Fibroblast of lung (primary cell): ENCODE measurements around the gene ARHGAP44. TPM values are rescaled to one million over a fixed set of nuclear protein-coding genes. Genes with fewer than 3 reads are reported as not detected.

ENCODE experiments used
- DNase-seq, 2 donors: peaks; one replicate each; pipeline versions ENCODE4 v3.0.0 to v3.0.0-alpha.2; 2010; ENCODE audit warnings: low read depth in 2 of 2
- H2AFZ ChIP-seq: 2 replicates; pipeline ENCODE4 v1.5.1; 2012; ENCODE audit warnings: low read length, control low read depth, inconsistent platforms
- H3K27ac ChIP-seq: 2 replicates; pipeline ENCODE4 v1.5.1; 2011; ENCODE audit warnings: low read length, control low read depth; ENCODE audit not compliant: insufficient read depth
- H3K27me3 ChIP-seq: 2 replicates; pipeline ENCODE4 v1.5.1; 2011; ENCODE audit warnings: mild to moderate bottlenecking, low read length; ENCODE audit not compliant: control insufficient read depth, insufficient read depth
- H3K36me3 ChIP-seq: 2 replicates; pipeline ENCODE4 v1.5.1; 2011; ENCODE audit warnings: low read length; ENCODE audit not compliant: control insufficient read depth, insufficient read depth
- H3K4me1 ChIP-seq: 2 replicates; pipeline ENCODE4 v1.5.1; 2011; ENCODE audit warnings: low read length; ENCODE audit not compliant: control insufficient read depth, insufficient read depth; ENCODE audit errors: extremely low read depth
- H3K4me2 ChIP-seq: 2 replicates; pipeline ENCODE4 v1.5.1; 2011; ENCODE audit warnings: low read length, control low read depth; ENCODE audit not compliant: insufficient read depth; ENCODE audit errors: extremely low read depth
- H3K4me3 ChIP-seq, 4 experiments: fragments of 200-600 bp in 1 of 4; sonication (generic) in 1 of 4; replicated peaks in 1 of 4; 2 replicates each; pipeline ENCODE4 v1.5.1; 2011 to 2016; ENCODE audit warnings: low read length in 4 of 4, low read depth in 3 of 4, mild to moderate bottlenecking in 3 of 4, control low read depth in 2 of 4, inconsistent platforms in 1 of 4, mixed read lengths in 1 of 4; ENCODE audit not compliant: insufficient read depth in 1 of 4; ENCODE audit errors: control extremely low read depth in 1 of 4
- H3K79me2 ChIP-seq: 2 replicates; pipeline ENCODE4 v1.5.1; 2012; ENCODE audit warnings: mild to moderate bottlenecking, low read length, inconsistent platforms; ENCODE audit not compliant: control insufficient read depth, insufficient read depth
- H3K9ac ChIP-seq: 2 replicates; pipeline ENCODE4 v1.5.1; 2011; ENCODE audit warnings: mild to moderate bottlenecking, low read length, control low read depth; ENCODE audit not compliant: insufficient read depth
- H3K9me3 ChIP-seq: 2 replicates; pipeline ENCODE4 v1.5.1; 2012; ENCODE audit warnings: low read depth, low read length; ENCODE audit not compliant: control insufficient read depth, insufficient read depth
- H4K20me1 ChIP-seq: 2 replicates; pipeline ENCODE4 v1.5.1; 2011; ENCODE audit warnings: low read length; ENCODE audit not compliant: control insufficient read depth, insufficient read depth; ENCODE audit errors: extremely low read depth
- EZH2 ChIP-seq: IDR thresholded peaks from 2 replicates; pipeline ENCODE4 v1.5.1; 2012; ENCODE audit warnings: low read length, control low read depth, mild to moderate bottlenecking; ENCODE audit errors: missing control alignments
- polyA plus RNA-seq, 2 donors: library from polyadenylated mRNA; depleted of rRNA in 1 of 2; stranded (reverse) in 1 of 2; unstranded in 1 of 2; fragments of >200 nt; gene quantifications; 2 replicates each; pipeline ENCODE4 v1.2.1, GENCODE V29; 2011 to 2012; ENCODE audit warnings: missing spikeins in 1 of 2
- total RNA-seq: library from RNA; depleted of rRNA; stranded (reverse); fragments of >200 nt; gene quantifications from 2 replicates; pipeline ENCODE4 v1.2.1, GENCODE V29; 2014
- TF ChIP-seq, protein P1 (sequence below), 2 donors: IDR thresholded peaks in 1 of 2; conservative IDR thresholded peaks in 1 of 2; 1 replicate in 1 of 2; 2 replicates in 1 of 2; pipeline ENCODE4 v1.5.1; 2011 to 2012; ENCODE audit warnings: low read length in 2 of 2, control low read depth in 1 of 2, inconsistent platforms in 1 of 2, low read depth in 1 of 2, mild to moderate bottlenecking in 1 of 2

Gene ARHGAP44
- total and polyA plus RNA-seq, 2 donors (not counting 1 experiment from before 2014, with no cell fraction given): 0.48 to 1.7 TPM

DNA sequence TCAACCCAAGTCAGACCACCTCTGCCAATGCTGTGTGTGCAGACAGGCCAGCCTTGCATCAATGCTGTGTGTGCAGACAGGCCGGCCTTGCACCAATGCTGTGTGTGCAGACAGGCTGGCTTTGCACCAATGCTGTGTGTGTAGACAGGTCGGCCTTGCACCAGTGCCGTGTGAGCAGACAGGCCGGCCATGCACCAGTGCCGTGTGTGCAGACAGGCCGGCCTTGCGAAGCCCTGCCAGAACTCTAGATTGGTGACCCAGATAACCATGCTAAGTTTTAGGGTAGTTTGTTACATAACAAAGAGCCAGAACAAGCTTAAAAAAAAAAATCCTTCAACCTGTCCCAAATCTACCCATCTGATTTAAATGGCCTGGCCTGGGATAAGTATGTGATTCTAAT, 174.2 kb downstream of the ARHGAP44 start:
- H3K4me3 ChIP-seq: no peak overlapping the region
- TF ChIP-seq, protein P1, sequence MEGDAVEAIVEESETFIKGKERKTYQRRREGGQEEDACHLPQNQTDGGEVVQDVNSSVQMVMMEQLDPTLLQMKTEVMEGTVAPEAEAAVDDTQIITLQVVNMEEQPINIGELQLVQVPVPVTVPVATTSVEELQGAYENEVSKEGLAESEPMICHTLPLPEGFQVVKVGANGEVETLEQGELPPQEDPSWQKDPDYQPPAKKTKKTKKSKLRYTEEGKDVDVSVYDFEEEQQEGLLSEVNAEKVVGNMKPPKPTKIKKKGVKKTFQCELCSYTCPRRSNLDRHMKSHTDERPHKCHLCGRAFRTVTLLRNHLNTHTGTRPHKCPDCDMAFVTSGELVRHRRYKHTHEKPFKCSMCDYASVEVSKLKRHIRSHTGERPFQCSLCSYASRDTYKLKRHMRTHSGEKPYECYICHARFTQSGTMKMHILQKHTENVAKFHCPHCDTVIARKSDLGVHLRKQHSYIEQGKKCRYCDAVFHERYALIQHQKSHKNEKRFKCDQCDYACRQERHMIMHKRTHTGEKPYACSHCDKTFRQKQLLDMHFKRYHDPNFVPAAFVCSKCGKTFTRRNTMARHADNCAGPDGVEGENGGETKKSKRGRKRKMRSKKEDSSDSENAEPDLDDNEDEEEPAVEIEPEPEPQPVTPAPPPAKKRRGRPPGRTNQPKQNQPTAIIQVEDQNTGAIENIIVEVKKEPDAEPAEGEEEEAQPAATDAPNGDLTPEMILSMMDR (conservative IDR thresholded peaks at IDR 0.05 in 1 of 2, IDR thresholded peaks at IDR 0.05 in 1 of 2; ENCODE audit: low read depth in 1 of 2, low read length in 2 of 2): no peak
- no peak for TF ChIP-seq EZH2
- no peak overlapping the region for H3K27ac ChIP-seq

DNA sequence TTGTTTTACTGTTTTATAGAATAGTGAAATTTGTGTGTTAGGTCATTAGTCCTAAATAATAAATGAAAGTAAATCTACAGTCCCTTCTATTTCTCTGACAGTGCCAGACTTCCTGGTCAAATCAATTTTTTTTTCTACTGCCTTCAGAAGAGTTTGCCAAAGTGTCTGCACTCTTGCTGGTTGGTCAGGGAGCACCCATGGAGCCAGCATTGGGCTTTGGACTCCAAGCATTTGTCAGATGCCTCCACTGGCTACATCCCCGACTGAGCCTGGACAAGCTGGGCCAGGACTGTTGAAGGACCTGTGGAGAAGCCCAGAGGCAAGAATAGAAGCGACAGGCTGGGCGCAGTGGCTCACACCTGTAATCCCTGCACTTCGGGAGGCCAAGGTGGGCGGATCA, 174.9 kb downstream of the ARHGAP44 start:
- no peaks in the 10 kb centered on the region for H3K36me3 ChIP-seq

More for the DNA sequence above, 174.2 kb downstream of the ARHGAP44 start:
- H3K4me1 ChIP-seq: no peaks in the 10 kb centered on the region
- H2AFZ ChIP-seq: no peak overlapping the region
- no peaks in the 10 kb centered on the region for H3K9me3 ChIP-seq
- no peak overlapping the region for H3K4me2 ChIP-seq
- H4K20me1 ChIP-seq: no peaks in the 10 kb centered on the region
- DNase-seq: no peak
- H3K79me2 ChIP-seq: no peaks in the 10 kb centered on the region
- H3K36me3 ChIP-seq: no peaks in the 10 kb centered on the region
- H3K9ac ChIP-seq: no peak overlapping the region
- no peaks in the 10 kb centered on the region for H3K27me3 ChIP-seq

DNA sequence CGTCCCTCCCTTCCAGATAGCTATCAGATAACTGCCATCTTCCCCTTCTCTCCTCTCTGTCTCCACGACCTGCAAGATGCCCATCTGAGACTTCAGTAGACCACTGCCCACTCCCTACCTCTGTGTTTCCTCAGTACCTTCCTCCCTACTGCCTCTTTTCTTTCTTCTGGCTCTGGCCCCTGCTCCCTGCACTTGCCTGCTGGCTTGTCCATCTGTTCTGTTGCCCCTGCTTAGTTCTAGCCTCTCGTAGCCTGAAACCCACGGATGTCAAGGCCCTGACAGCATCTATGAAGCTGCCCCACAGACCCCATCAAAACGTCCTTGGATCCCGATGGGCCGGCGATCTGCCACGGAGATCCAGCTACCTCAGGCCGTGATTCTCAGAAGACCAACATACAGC, 175.5 kb downstream of the ARHGAP44 start:
- no peak overlapping the region for H3K4me2 ChIP-seq
- no peak overlapping the region for H2AFZ ChIP-seq
- no peak for DNase-seq
- no peaks in the 10 kb centered on the region for H3K9me3 ChIP-seq
- H3K27me3 ChIP-seq: no peaks in the 10 kb centered on the region
- H3K9ac ChIP-seq: no peak overlapping the region
- H3K36me3 ChIP-seq: no peaks in the 10 kb centered on the region
- no peak overlapping the region for H3K4me3 ChIP-seq
- no peaks in the 10 kb centered on the region for H3K4me1 ChIP-seq
- H3K79me2 ChIP-seq: no peaks in the 10 kb centered on the region
- TF ChIP-seq EZH2: no peak
- TF ChIP-seq, protein P1 (conservative IDR thresholded peaks at IDR 0.05 in 1 of 2, IDR thresholded peaks at IDR 0.05 in 1 of 2; ENCODE audit: low read depth in 1 of 2, low read length in 2 of 2): no peak
- H4K20me1 ChIP-seq: no peaks in the 10 kb centered on the region
- no peak overlapping the region for H3K27ac ChIP-seq

More for the DNA sequence above, 174.9 kb downstream of the ARHGAP44 start:
- H3K4me1 ChIP-seq: no peaks in the 10 kb centered on the region
- H3K9ac ChIP-seq: no peak overlapping the region
- H4K20me1 ChIP-seq: no peaks in the 10 kb centered on the region
- no peak overlapping the region for H2AFZ ChIP-seq
- H3K4me2 ChIP-seq: no peak overlapping the region
- H3K79me2 ChIP-seq: no peaks in the 10 kb centered on the region
- no peak overlapping the region for H3K4me3 ChIP-seq
- DNase-seq: no peak
- no peak overlapping the region for H3K27ac ChIP-seq
- no peaks in the 10 kb centered on the region for H3K9me3 ChIP-seq
- no peaks in the 10 kb centered on the region for H3K27me3 ChIP-seq
- TF ChIP-seq EZH2: no peak
- TF ChIP-seq, protein P1 (conservative IDR thresholded peaks at IDR 0.05 in 1 of 2, IDR thresholded peaks at IDR 0.05 in 1 of 2; ENCODE audit: low read depth in 1 of 2, low read length in 2 of 2): no peak
